Ovary (tissue), 9 donors: ENCODE results near the gene ZNF821. TPM values are rescaled to one million over a fixed set of nuclear protein-coding genes. Genes with fewer than 3 reads are reported as not detected.

Experiments used
- DNase-seq, 5 donors: peaks; one replicate each; pipeline ENCODE4 v3.0.0-alpha.2; 2019 to 2020
- H3K27ac ChIP-seq, 2 donors: fragments of 200-600 bp; one replicate each; pipeline versions ENCODE4 v1.5.1 to v1.8.0; 2019 to 2022
- H3K27me3 ChIP-seq: fragments of 200-600 bp; one replicate; pipeline ENCODE4 v1.8.0; 2022
- H3K36me3 ChIP-seq: fragments of 200-600 bp; sonication (generic); one replicate; pipeline ENCODE4 v1.5.1; 2019
- H3K4me1 ChIP-seq: one replicate; pipeline ENCODE4 v1.8.1; 2013; ENCODE audit warnings: mild to moderate bottlenecking, moderate library complexity; ENCODE audit not compliant: insufficient read depth
- H3K4me3 ChIP-seq: fragments of 200-600 bp; sonication (generic); one replicate; pipeline ENCODE4 v1.5.1; 2017
- H3K9me3 ChIP-seq, 2 donors: fragments of 200-600 bp in 1 of 2; sonication (generic) in 1 of 2; one replicate each; pipeline versions ENCODE4 v1.5.1 to v1.8.1; 2013 to 2019; ENCODE audit warnings: mild to moderate bottlenecking in 1 of 2, moderate library complexity in 1 of 2
- CTCF ChIP-seq, 3 donors: fragments of 450-650 bp in 2 of 3; fragments of 200-600 bp in 1 of 3; IDR thresholded peaks; one replicate each; pipeline versions ENCODE4 v1.5.1 to v1.8.0; 2016 to 2022; ENCODE audit warnings: antibody characterized with exemption in 3 of 3, mild to moderate bottlenecking in 1 of 3
- EP300 ChIP-seq: sonication (generic); formaldehyde crosslinking; IDR thresholded peaks from one replicate; pipeline ENCODE4 v1.6.1; 2017; ENCODE audit warnings: antibody characterized with exemption
- POLR2A ChIP-seq: fragments of 450-650 bp; IDR thresholded peaks from one replicate; pipeline ENCODE4 v1.6.1; 2017; ENCODE audit warnings: antibody characterized with exemption, mild to moderate bottlenecking, moderate library complexity
- WGBS, 3 donors: extraction: QIAGEN DNeasy Blood & Tissue Kit in 1 of 3; methylation state at CpG; one replicate each; pipeline versions ENCODE4 v1.1.5 to v1.1.7; 2013 to 2017; 5-methylcytosine and 5-hydroxymethylcytosine counted together
- intact Hi-C, 4 donors: fragments of 100-400 bp; cut with DNase I; formaldehyde crosslinking; loops; one replicate each; pipeline versions ENCODE4 v1.11.0 to v1.15.1; 2022 to 2023
- polyA plus RNA-seq, 2 donors: library from polyadenylated mRNA; stranded (reverse); fragments of 200-250 nt in 1 of 2; fragments of 350-450 nt in 1 of 2; fragmentation: Illumina TruSeq in 1 of 2; extraction: RNeasy Lipid Tissue Mini Kit (QIAGEN cat#74804) in 1 of 2; gene quantifications; one replicate each; pipeline ENCODE4 v1.2.3, GENCODE V29; 2013 to 2014
- total RNA-seq, 7 donors: library from RNA; depleted of rRNA in 2 of 7; stranded (reverse); fragments of >200 nt in 2 of 7; fragmentation: NEBNext Ultra II Directional in 3 of 7; extraction: Animal tissue kit (Norgen Biotek cat#: 25700) in 3 of 7; gene quantifications; one replicate each; pipeline versions ENCODE4 v1.1.0 to v1.2.4, GENCODE V29; 2016 to 2023
- donor health status: DM: no; HTN: no; CAD: no; lungs with moderate emphysema.
- donor health status: DM: no; HTN: no; CAD: no.
- donor health status: Bipolar disorder and iron deficiency.
- donor health status: DM: yes; HTN: yes; CAD: no.
- donor health status: DM: no; HTN: no; CAD: no.
- donor health status: DM: yes; HTN: yes; CAD: no.

The ZNF821 gene
- total and polyA plus RNA-seq, 9 donors: 7.6 to 14.1 (median 11.7) TPM

GRCh38 chr16:71852158-71852557, 31.8 kb downstream of the ZNF821 start:
- intact Hi-C loops: no loop called here
- Histone ChIP-seq H3K9me3 (no peaks in the 10 kb centered on the region), H3K36me3 (no peaks in the 10 kb centered on the region), H3K27me3 (no peaks in the 10 kb centered on the region), H3K27ac (no peak overlapping the region), H3K4me1 (no peaks in the 10 kb centered on the region), H3K4me3 (no peak overlapping the region)
- TF ChIP-seq CTCF (IDR thresholded peaks at IDR 0.05) (no peak), EP300 (no peak), POLR2A (no peak)
- 71 to 80% (median 75%) methylated on average over 3 of the region's 3 CpGs for WGBS, 3 donors
- no peak for DNase-seq

- Histone ChIP-seq H3K27me3 (no peaks in the 10 kb centered on the region), H3K4me1 (peaks cover 2% of the 10 kb centered on the region), H3K9me3 (no peaks in the 10 kb centered on the region), H3K36me3 (no peaks in the 10 kb centered on the region), H3K4me3 (no peak overlapping the region), H3K27ac (no peak overlapping the region)
- DNase-seq: no peak
- intact Hi-C loops: no loop called here
- TF ChIP-seq EP300: no peak
- TF ChIP-seq CTCF (IDR thresholded peaks at IDR 0.05): no peak
- no peak for TF ChIP-seq POLR2A
- 69 to 96% (median 90%) methylated on average over 8 of the region's 8 CpGs for WGBS, 3 donors
These were observed 32.2 kb downstream of the ZNF821 start for GRCh38 chr16:71851746-71852145.

- no peak overlapping the region for H3K27ac ChIP-seq
- no peak for TF ChIP-seq EP300
- TF ChIP-seq CTCF (IDR thresholded peaks at IDR 0.05): no peak
- TF ChIP-seq POLR2A: no peak
- no peaks in the 10 kb centered on the region for H3K36me3 ChIP-seq
- no peaks in the 10 kb centered on the region for H3K9me3 ChIP-seq
- WGBS, 3 donors: 84 to 94% (median 87%) methylated on average over 6 of the region's 6 CpGs
- no peak for DNase-seq
- H3K4me3 ChIP-seq: no peak overlapping the region
- H3K27me3 ChIP-seq: no peaks in the 10 kb centered on the region
- H3K4me1 ChIP-seq: peaks cover 2% of the 10 kb centered on the region
- intact Hi-C loops: no loop called here
These were observed 35.4 kb downstream of the ZNF821 start for GRCh38 chr16:71848622-71849021.

GRCh38 chr16:71847096-71847495, 36.9 kb downstream of the ZNF821 start:
- DNase-seq: no peak
- WGBS, 3 donors: 54 to 62% (median 55%) methylated on average over 3 of the region's 3 CpGs
- H3K4me3 ChIP-seq: no peak overlapping the region
- H3K4me1 ChIP-seq: peaks cover 2% of the 10 kb centered on the region
- no peak for TF ChIP-seq POLR2A
- no peak for TF ChIP-seq EP300
- no peak for TF ChIP-seq CTCF (IDR thresholded peaks at IDR 0.05)
- no peaks in the 10 kb centered on the region for H3K9me3 ChIP-seq
- H3K36me3 ChIP-seq: no peaks in the 10 kb centered on the region
- intact Hi-C loops: no loop called here
- no peak overlapping the region for H3K27ac ChIP-seq
- no peaks in the 10 kb centered on the region for H3K27me3 ChIP-seq

- H3K9me3 ChIP-seq: no peaks in the 10 kb centered on the region
- peaks cover 2% of the 10 kb centered on the region for H3K4me1 ChIP-seq
- peak in 2 of 5 donors; percentile 35 to 44 for DNase-seq
- no peaks in the 10 kb centered on the region for H3K27me3 ChIP-seq
- peak overlapping the region; percentile 83 for H3K4me3 ChIP-seq
- peak overlapping the region in 1 of 2 donors; percentile 63 for H3K27ac ChIP-seq
- no peak for TF ChIP-seq EP300
- no peak for TF ChIP-seq CTCF (IDR thresholded peaks at IDR 0.05)
- 0 to 1% (median 1%) methylated on average over 20 of the region's 20 CpGs for WGBS, 3 donors
- H3K36me3 ChIP-seq: no peaks in the 10 kb centered on the region
- intact Hi-C loops: no loop called here
These were observed 37.6 kb downstream of the ZNF821 start for GRCh38 chr16:71846431-71846830.
